ENCODE measurements around the gene AUTS2. TPM values are rescaled to one million over a fixed set of nuclear protein-coding genes. Genes with fewer than 3 reads are reported as not detected.

Gene AUTS2
- polyA plus RNA-seq, 6 donors from 2014 or later: 8.8 to 28.0 (median 20.9) TPM

DNA sequence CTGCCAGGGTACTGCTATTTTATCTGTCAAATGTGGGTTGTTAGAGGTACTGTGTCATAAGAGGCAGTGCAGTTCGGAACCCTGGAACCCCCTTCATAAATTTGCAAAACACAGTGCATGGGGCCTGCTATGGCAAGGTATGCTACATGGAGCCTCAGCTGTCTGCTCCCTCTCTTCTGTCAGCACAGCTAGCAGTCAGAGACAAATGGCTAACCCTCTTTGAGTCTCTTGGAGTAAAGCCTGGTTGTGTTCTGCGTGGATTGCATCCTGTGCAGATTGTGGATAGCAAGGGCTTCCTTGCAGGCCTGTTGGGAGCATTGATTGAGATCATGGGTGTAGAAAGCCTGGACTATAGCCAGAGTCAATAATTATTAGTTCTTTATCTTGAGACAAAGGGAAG, 397.8 kb downstream of the AUTS2 start:
- H3K4me1 Mint-ChIP-seq: peaks cover 16 to 44% (median 35%) of the 10 kb centered on the region in 3 donors
- ATAC-seq (ENCODE audit: low read depth in 2 of 2) (no peak), DNase-seq (no peak)
- no peaks in the 10 kb centered on the region for H3K9me3 Mint-ChIP-seq
- peak overlapping the region in 2 of 6 donors; percentile 12 to 57 for H3K27ac Mint-ChIP-seq
- H3K4me3 Mint-ChIP-seq: no peak overlapping the region
- H3K27me3 Mint-ChIP-seq: no peaks in the 10 kb centered on the region
- no peaks in the 10 kb centered on the region for H3K36me3 Mint-ChIP-seq

DNA sequence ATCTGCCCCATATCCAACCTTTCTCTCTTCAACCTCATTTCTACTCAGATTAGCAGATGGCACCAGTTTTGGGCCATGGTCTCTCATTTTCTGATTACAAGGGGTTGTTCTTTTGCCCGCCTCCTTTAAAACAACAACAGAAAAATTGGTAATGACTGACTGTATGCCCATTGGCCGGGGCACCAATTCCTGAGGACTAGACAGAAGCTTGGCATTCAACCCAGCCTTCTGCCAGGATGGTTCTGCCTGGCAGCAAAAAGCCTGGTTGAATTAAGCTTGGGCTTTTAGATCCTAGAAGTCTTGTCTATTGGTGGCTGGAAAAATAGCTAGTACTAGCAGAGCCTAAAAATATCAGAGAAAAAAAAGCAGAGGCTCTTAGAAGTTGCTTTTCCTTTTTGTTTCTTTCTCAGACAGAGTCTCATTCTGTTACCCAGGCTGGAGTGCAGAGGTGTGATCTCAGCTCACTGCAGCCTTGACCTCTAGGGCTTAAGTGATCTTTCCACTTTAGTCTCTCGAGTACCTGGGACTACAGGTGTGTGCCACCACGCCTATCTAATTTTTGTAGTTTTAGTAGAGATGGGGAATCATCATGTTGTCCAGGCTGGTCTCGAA, 402.6 kb downstream of the AUTS2 start:
- Mint-ChIP-seq H3K27ac (peak overlapping the region in 3 of 6 donors; percentile 4 to 72 (median 20)), H3K9me3 (no peaks in the 10 kb centered on the region), H3K36me3 (no peaks in the 10 kb centered on the region), H3K27me3 (no peaks in the 10 kb centered on the region), H3K4me3 (peak overlapping the region in 1 of 8 donors; percentile 29), H3K4me1 (peaks cover 19 to 38% (median 32%) of the 10 kb centered on the region in 3 donors)
- no peak for DNase-seq
- ATAC-seq (ENCODE audit: low read depth in 2 of 2): no peak

DNA sequence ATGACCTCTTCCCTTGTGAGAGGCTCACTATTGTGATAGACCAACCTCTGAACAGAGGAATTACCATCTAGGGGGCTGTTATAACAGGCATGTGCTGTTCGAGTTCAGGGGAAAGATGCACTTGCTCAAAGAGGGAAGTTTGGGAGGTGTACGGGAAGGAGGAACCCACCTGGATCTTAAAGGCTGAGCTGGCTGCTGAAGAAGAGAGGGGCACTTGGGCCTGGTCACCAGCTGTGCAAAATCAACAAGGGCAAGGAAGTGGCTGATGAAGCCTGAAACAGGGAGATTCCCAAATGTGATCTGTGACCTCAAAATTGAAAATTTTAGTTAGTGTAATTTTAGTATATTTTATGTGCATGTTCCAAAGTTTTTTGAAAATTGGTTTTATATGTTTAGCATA, 407.2 kb downstream of the AUTS2 start:
- Mint-ChIP-seq H3K27ac (peak overlapping the region in 2 of 6 donors; percentile 15 to 26), H3K9me3 (peaks cover 0 to 2% (median 0%) of the 10 kb centered on the region in 7 donors), H3K36me3 (no peaks in the 10 kb centered on the region), H3K27me3 (no peaks in the 10 kb centered on the region), H3K4me3 (peak overlapping the region in 7 of 8 donors; percentile 23 to 80 (median 64)), H3K4me1 (peaks cover 29 to 47% (median 36%) of the 10 kb centered on the region in 3 donors)
- DNase-seq (no peak), ATAC-seq (ENCODE audit: low read depth in 2 of 2) (no peak)

DNA sequence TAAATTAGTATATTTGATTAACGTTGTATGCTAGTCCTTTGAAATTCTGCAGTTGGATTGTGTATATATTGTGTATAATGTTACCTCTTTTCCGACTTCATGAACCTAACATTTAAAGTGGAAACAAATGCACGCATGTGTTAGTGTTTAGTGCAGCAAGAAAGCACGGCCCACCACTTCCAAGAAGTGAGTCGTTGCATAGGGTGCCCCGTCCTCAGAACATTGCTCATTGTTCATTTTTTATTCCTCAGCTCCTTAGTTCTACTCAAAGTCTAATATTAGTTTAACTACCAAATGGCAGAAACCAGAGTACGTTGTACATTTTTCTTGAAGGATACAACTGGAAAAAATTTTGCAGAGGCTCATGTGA, 407.6 kb downstream of the AUTS2 start:
- Mint-ChIP-seq H3K4me1 (peaks cover 29 to 46% (median 33%) of the 10 kb centered on the region in 3 donors), H3K27me3 (no peaks in the 10 kb centered on the region), H3K27ac (peak overlapping the region in 3 of 6 donors; percentile 26 to 87 (median 27)), H3K36me3 (no peaks in the 10 kb centered on the region), H3K9me3 (peaks cover 0 to 2% (median 0%) of the 10 kb centered on the region in 7 donors), H3K4me3 (peak overlapping the region in 7 of 8 donors; percentile 57 to 80 (median 61))
- DNase-seq: no peak
- ATAC-seq (ENCODE audit: low read depth in 2 of 2): no peak

DNA sequence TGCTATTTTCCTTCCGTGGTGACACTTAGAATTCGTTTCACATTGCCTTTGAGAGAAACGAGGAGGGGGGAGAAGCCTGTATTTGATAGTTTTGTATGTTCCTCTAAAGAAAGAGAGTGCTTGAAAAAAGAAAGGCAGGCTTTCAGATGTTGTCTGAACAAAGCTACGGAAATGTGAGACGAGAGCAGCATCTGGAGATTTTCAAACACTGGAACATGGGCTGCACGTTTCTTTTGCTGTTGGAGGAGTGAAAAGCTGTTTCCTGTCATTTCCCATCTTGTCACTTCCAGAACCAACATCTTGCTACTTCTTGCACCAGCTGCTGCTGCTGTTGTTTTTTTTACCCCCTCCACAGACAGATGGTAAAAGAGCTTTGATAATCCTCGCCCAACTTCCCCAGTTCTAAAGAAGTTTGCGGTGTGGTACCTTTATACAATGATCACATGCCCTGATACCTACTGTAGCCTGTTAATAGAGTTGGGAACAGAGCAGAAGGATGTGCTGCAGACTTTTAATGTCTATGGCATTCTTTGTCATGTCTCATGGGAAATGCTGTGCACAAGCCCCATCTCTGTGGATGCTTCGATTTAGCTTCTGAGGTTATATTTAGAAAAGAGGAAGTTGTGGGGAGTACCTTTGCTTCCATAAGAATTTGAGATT, 408.1 kb downstream of the AUTS2 start:
- H3K27ac Mint-ChIP-seq: peak overlapping the region in 4 of 6 donors; percentile 26 to 87 (median 52)
- DNase-seq (peak; percentile 33), ATAC-seq (ENCODE audit: low read depth in 2 of 2) (peak; percentile 85 to 86)
- peaks cover 0 to 2% (median 0%) of the 10 kb centered on the region in 7 donors for H3K9me3 Mint-ChIP-seq
- H3K4me1 Mint-ChIP-seq: peaks cover 29 to 46% (median 30%) of the 10 kb centered on the region in 3 donors
- H3K4me3 Mint-ChIP-seq: peak overlapping the region; percentile 5 to 80 (median 60)
- no peaks in the 10 kb centered on the region for H3K27me3 Mint-ChIP-seq
- no peaks in the 10 kb centered on the region for H3K36me3 Mint-ChIP-seq

DNA sequence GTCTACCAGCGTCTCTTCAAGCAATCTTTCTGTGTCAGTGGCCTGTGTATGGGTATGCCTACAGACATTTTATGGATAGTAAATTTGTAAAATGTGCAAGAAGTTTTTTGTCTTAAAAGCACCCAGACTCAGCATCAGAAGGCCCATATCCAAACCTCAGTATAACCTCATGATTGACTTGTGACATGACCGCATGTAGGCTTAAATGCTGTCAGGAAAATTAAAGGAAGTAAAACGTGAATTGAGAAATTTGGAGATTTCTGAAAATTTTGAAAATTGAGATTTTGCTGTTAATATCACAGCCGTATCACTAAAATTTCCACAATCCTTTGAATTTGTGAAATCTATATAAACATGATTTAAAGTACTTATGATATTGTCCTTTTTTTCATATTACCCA, 410.2 kb downstream of the AUTS2 start:
- Mint-ChIP-seq H3K27me3 (no peaks in the 10 kb centered on the region), H3K36me3 (no peaks in the 10 kb centered on the region), H3K9me3 (peaks cover 0 to 2% (median 0%) of the 10 kb centered on the region in 7 donors), H3K27ac (peak overlapping the region in 1 of 6 donors; percentile 19), H3K4me3 (no peak overlapping the region), H3K4me1 (peaks cover 35 to 60% (median 41%) of the 10 kb centered on the region in 3 donors)
- DNase-seq: no peak
- ATAC-seq (ENCODE audit: low read depth in 2 of 2): no peak

DNA sequence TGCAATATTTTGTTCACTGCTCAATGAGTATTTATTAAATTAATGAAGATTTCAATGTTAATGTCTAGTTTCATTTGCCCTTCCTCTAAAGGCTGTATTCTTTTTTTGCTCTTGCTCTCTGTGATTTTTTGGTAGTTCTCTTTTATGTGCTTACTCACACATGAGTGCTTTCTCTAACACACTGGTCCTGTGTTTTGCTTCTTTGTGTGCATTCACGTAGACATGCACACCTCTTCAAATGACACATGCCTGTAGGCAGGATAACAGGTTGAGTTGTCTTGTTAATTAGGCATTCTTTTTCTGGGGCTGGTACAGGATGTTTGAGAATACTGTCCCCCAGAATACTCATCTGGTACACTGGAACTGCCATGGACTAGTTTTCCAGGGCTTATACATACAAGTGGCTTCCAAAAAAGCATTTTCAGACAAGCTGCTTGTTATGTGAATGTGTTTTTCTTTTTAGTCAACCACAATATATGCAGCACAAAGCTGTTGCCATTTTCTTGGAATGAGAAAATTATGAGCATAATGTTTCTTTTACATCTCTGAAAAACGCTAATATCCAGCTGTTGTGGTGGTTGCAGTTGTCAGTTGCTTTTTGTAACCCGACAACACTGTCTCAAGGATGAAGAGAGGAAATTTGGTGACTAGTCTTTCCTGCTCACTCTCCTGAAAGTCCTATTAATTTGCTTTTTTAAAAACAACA, 416.4 kb downstream of the AUTS2 start:
- Mint-ChIP-seq H3K9me3 (peaks cover 0 to 2% (median 0%) of the 10 kb centered on the region in 7 donors), H3K4me3 (peak overlapping the region in 3 of 8 donors; percentile 2 to 36 (median 6)), H3K27ac (peak overlapping the region in 5 of 6 donors; percentile 1 to 85 (median 9)), H3K27me3 (no peaks in the 10 kb centered on the region), H3K36me3 (no peaks in the 10 kb centered on the region), H3K4me1 (peaks cover 24 to 59% (median 37%) of the 10 kb centered on the region in 3 donors)
- DNase-seq: peak; percentile 14
- peak; percentile 47 to 81 for ATAC-seq (ENCODE audit: low read depth in 2 of 2)

DNA sequence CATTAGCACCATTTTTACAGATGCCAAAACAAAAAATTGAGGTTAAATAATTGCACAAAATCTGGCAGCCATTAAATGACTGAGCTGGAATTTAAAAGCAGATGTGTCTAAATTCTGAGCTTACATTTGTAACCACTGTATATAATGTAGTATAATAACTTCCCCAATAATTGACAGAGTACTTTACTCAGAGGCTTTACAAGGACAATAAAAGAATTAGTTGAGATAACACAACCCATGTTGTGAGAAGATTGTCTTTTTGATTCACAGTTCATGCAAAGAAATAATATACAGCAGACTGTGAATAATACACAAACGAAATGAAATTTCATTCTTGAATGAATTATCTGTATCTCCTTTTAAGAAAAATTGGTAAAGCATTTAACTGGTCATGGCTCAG, 417.1 kb downstream of the AUTS2 start:
- H3K27ac Mint-ChIP-seq: no peak overlapping the region
- peaks cover 22 to 57% (median 37%) of the 10 kb centered on the region in 3 donors for H3K4me1 Mint-ChIP-seq

DNA sequence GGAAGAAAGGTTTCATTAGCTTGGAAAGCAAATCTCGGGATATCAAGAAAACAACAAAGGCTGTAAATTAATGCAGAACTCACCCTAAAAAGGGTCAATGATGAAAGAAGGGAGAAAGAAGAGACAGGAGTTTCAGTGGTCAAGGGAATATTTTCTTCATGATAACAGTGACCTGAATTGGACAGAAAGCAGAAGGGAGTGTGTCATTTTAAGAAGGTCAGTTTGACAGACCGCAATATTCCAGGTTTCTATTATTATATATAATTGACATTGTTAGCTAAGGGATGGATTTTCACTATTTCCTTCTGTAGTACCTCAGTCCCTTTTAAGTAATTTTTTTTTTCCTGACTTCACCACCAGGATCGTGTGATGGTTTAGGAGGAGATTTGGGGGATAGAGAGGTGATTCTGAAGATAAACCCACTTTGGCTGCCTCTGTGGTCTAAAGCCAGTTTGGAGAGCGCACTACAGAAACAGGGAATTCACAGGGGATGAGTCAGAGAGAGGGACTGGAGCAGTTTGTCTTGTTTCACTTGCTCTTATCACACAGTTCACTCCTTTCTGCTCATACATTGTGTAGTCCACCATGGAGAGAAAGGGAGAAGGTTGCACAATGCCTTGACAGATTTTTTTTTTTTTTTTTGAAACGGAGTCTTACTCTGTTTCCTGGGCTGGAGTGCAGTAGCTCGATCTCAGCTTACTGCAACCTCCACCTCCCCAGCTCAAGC, 417.9 kb downstream of the AUTS2 start:
- Mint-ChIP-seq H3K9me3 (no peaks in the 10 kb centered on the region), H3K27ac (peak overlapping the region in 5 of 6 donors; percentile 8 to 83 (median 34)), H3K4me3 (no peak overlapping the region), H3K27me3 (no peaks in the 10 kb centered on the region), H3K4me1 (peaks cover 20 to 55% (median 33%) of the 10 kb centered on the region in 3 donors), H3K36me3 (no peaks in the 10 kb centered on the region)
- no peak for DNase-seq
- no peak for ATAC-seq (ENCODE audit: low read depth in 2 of 2)

More for the DNA sequence above, 417.1 kb downstream of the AUTS2 start:
- Mint-ChIP-seq H3K9me3 (peaks cover 0 to under 1% (median 0%) of the 10 kb centered on the region in 7 donors), H3K27me3 (no peaks in the 10 kb centered on the region), H3K36me3 (no peaks in the 10 kb centered on the region), H3K4me3 (no peak overlapping the region)
- ATAC-seq (ENCODE audit: low read depth in 2 of 2): no peak
- no peak for DNase-seq

DNA sequence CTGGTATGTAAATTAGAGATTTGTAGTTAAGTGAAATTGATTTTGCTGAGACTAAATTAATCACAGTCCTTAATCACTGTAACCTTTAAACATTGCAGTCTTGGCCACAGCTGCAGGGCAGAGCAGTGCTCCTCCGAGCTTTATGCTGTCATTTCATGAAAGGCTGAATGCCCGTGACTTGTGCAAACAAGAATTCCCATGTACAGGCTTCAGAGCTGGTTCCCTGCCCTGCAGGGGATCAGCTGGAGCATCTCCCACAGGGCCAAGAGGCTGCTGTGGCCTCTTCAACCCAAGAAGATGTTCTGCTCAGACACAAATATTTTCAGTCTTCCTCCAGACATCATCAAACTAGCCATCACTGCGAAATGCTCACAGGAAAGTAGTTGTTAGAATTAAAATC, 419.1 kb downstream of the AUTS2 start:
- Mint-ChIP-seq H3K36me3 (no peaks in the 10 kb centered on the region), H3K27me3 (no peaks in the 10 kb centered on the region), H3K4me1 (peaks cover 20 to 50% (median 31%) of the 10 kb centered on the region in 3 donors), H3K9me3 (no peaks in the 10 kb centered on the region), H3K4me3 (no peak overlapping the region), H3K27ac (no peak overlapping the region)
- ATAC-seq (ENCODE audit: low read depth in 2 of 2): no peak
- no peak for DNase-seq

DNA sequence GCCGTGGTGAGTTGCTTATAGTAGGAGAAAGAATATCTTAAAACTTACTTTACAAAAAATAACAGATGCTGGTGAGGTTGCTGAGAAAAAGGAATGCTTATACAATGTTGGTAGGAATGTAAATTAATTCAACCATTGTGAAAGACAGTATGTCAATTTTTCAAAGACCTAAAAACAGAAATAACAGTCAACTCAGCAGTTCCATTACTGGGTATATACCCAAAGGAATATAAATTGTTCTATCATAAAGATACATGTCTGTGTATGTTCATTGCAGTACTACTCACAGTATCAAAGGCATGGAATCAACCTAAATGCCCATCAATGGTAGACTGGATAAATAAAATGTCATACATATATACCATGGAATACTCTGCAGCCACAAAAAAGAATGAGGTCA, 420.4 kb downstream of the AUTS2 start:
- ATAC-seq (ENCODE audit: low read depth in 2 of 2): no peak
- Mint-ChIP-seq H3K9me3 (no peaks in the 10 kb centered on the region), H3K27me3 (no peaks in the 10 kb centered on the region), H3K27ac (no peak overlapping the region), H3K36me3 (no peaks in the 10 kb centered on the region), H3K4me3 (no peak overlapping the region), H3K4me1 (peaks cover 12 to 44% (median 23%) of the 10 kb centered on the region in 3 donors)
- DNase-seq: no peak

DNA sequence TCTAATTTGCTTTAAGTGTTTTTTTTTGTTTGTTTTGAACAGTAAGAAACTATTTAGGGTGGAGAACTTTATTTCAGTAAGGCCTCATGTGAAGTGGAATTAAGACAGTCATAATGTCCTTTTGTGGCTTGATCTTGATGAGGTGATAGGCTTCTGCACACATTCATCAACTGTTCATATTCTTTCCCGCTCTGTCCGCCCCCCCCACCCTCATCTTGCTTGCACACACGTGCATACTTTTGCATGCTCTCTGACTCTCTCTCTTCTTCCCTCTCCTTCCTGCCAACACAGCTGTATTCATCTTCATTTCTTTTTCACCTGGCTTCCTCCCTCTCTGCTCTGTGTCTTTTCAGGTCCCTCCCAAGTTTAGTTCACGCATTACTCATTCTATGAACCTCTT, 429.6 kb downstream of the AUTS2 start:
- peaks cover 25 to 42% (median 31%) of the 10 kb centered on the region in 3 donors for H3K4me1 Mint-ChIP-seq
- H3K36me3 Mint-ChIP-seq: no peaks in the 10 kb centered on the region
- ATAC-seq (ENCODE audit: low read depth in 2 of 2): no peak
- no peak for DNase-seq
- H3K27ac Mint-ChIP-seq: peak overlapping the region in 3 of 6 donors; percentile 5 to 63 (median 47)
- H3K27me3 Mint-ChIP-seq: no peaks in the 10 kb centered on the region
- peaks cover 0 to 3% (median 0%) of the 10 kb centered on the region in 7 donors for H3K9me3 Mint-ChIP-seq
- H3K4me3 Mint-ChIP-seq: peak overlapping the region in 3 of 8 donors; percentile 13 to 24 (median 14)

DNA sequence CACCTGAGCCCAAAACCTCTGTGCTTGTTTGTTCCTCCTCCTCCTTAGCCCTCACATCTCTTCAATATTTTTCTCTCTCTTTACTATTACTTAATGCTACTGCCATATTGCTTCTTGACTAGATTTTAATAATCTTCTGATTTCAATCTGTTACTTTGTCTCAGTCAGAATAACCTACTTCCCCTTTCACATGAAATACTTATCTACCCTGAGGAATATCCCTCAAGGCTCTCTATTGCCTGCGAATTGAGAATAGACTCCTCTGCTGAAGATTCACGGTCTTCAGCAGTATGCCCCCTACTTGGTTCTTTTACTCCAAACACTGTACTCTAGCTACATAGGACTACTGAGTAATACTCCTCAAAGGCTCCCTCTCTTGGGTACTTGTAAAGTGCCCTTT, 430.3 kb downstream of the AUTS2 start:
- DNase-seq (no peak), ATAC-seq (ENCODE audit: low read depth in 2 of 2) (no peak)
- peaks cover 26 to 42% (median 37%) of the 10 kb centered on the region in 3 donors for H3K4me1 Mint-ChIP-seq
- H3K9me3 Mint-ChIP-seq: peaks cover 0 to 3% (median 0%) of the 10 kb centered on the region in 7 donors
- peak overlapping the region in 2 of 6 donors; percentile 5 to 86 for H3K27ac Mint-ChIP-seq
- no peaks in the 10 kb centered on the region for H3K36me3 Mint-ChIP-seq
- H3K27me3 Mint-ChIP-seq: no peaks in the 10 kb centered on the region
- H3K4me3 Mint-ChIP-seq: peak overlapping the region in 2 of 8 donors; percentile 14 to 16

All from naive B cell (primary cell).